Suprapubic skin (tissue), 3 donors: Measurements from ENCODE around the gene GRM7.

ENCODE experiments used
- CTCF ChIP-seq, 2 donors: fragments of 200-600 bp in 1 of 2; fragments of 450-650 bp in 1 of 2; sonication (generic) in 1 of 2; IDR thresholded peaks; one replicate each; pipeline ENCODE4 v1.5.1; 2016 to 2019; ENCODE audit warnings: antibody characterized with exemption in 2 of 2, mild to moderate bottlenecking in 1 of 2, moderate library complexity in 1 of 2
- EP300 ChIP-seq: sonication (generic); formaldehyde crosslinking; IDR thresholded peaks from one replicate; pipeline ENCODE4 v1.6.1; 2017; ENCODE audit warnings: antibody characterized with exemption
- POLR2A ChIP-seq, 2 donors: fragments of 450-650 bp; IDR thresholded peaks; one replicate each; pipeline ENCODE4 v1.6.1; 2017; ENCODE audit warnings: antibody characterized with exemption in 2 of 2, mild to moderate bottlenecking in 2 of 2, moderate library complexity in 2 of 2

- TF ChIP-seq CTCF (IDR thresholded peaks at IDR 0.05) (no peak), POLR2A (IDR thresholded peaks at IDR 0.05) (no peak), EP300 (no peak)
Observed at GRCh38 chr3:7401418-7401817, 540.5 kb downstream of the GRM7 start.
